GM20431 (cell line): Measurements from ENCODE around the gene SYNE3.

Experiments used
- in situ Hi-C: fragments of 300-500 bp; cut with MseI, MboI; formaldehyde crosslinking; loops from one replicate; pipeline ENCODE4 v1.15.0; 2020; ENCODE audit warnings: low sequenced_read_pairs; ENCODE audit not compliant: unreplicated experiment

The SYNE3 gene

DNA sequence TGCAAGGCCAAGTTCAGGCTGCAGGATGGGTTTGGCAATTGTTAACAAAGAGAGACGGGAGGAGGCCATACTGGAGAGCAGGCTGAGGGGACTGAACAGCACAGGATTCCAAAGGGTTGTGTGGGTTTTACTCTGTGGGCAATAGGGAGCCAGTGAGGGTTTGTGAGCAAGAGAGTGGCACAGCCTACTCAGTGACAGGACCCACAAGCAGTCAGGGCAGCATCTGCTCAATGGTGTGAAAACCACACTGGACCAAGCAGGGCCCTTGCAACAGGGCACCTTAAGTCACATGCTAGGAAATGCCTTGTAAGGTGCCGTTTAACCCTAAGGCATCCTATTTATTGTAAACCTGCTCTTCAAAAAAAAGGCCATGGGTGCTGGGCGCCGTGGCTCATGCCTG lies 22.0 kb downstream of the SYNE3 start:
- in situ Hi-C loops: no loop called here

DNA sequence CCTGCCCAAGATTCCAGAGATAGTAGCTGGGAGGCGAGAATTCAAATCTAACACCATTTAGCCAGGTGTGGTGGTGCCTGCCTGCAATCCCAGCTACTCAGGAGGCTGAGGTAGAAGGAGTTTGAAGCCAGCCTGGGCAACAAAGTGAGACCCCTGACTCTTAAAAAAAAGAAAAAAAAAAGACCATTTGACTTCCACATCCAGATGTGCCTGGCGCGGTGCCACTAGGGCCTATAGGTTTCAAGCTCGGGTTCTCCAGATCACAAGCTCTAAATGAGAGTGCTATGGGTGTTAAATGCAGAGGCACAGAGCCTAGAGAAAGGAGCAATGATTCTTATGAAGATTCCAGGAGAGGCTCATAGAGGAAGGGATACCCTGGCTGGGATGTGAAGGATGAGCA lies 22.5 kb downstream of the SYNE3 start:
- in situ Hi-C loops: no loop called here

DNA sequence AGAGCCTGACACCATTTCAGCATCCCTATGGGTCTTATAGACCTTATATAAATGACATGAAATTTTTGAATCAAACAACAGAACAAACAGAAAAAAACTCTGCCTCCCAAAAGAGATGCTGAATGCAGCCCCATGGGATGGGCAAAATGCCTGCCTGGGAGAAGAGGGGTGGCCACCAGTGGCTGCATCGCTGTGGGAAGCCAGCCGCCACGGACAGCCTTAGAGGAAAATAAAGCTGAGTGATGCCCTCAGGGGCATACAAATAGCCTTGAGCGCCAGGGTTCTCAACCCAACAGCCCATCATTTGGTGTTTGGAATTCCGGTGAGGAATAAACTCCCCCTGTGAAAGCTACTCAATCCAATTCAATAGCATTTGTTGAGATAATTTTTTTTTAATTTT lies 22.9 kb downstream of the SYNE3 start:
- in situ Hi-C loops: no loop called here

DNA sequence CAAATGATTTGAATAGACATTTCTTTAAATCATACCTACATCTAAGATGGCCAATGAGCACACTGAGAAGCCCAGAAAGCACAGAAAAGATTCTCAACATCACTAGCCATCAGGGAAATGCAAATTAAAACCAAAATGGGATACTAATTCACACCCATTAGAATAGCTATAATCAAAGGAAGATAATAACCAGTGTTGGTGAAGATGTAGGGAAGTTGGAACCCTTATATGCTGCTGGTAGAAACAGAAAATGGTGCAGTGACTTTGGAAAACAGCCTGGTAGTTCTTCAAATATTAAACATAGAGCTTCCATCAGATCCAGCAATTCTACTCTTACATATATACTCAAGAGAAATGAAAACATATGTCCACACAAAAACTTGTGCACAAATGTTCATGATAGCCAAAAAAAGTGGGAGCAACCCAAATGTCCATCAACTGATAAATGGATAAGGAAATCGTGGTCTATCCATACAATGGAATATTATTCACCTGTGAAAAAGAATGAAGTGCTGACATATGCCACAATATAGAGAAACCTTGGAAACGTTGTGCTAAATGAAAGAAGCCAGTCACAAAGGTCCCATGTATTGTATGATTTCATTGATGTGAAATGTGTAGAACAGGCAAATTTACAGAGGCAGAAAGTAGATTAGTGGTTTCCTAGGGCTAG lies 24.4 kb downstream of the SYNE3 start:
- in situ Hi-C loops: no loop called here

DNA sequence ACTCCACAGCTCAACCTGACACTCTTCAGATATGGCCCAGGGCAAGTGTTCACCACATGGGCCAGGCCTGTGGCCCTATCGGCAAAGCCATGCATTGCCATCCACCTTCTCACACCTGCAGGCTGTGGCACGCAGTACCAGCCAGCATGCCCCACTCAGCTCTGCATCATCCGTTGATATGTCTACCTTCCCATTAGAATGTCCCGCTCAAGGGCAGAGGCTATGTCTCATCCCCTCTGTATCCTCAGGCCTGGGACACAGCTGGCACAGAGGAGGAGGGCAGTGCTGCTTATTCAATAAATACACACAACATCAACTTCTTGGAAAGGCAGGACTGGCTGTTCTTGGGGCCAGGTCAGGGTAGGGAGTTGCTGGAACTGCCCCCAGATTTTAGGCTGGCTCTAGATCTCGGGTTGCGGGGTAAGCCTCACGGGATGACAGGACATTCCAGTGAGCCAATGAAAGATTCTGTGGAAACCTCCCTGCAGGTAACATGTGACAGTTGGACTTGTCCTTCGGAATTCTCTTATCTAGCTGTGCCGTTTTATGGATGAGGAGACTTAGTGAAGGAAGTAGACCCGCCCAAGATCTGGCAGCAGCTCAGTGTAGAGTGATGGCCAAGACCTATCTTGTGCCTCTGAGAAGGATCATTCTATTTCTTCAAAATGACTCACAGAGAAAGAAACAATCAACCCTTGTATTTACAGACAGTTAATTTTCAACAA lies 25.6 kb downstream of the SYNE3 start:
- in situ Hi-C loops: no loop called here

DNA sequence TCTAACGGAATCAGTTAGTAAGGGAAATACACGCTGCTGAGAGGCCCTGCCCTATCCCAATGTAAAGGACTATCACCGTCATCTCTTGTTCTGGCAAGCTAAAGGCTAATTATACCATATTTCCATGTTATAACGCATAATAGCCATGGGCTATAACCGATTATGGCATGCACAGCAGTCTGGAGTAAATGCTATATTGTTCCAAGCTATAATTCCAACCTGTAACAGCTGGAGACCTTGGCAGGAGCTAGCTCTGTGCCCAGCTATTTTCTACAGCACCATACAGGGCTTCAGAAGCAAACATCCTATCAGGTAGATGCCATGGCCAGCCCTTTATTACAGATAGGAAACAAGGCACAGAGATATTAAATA lies 26.3 kb downstream of the SYNE3 start:
- in situ Hi-C loops: no loop called here

DNA sequence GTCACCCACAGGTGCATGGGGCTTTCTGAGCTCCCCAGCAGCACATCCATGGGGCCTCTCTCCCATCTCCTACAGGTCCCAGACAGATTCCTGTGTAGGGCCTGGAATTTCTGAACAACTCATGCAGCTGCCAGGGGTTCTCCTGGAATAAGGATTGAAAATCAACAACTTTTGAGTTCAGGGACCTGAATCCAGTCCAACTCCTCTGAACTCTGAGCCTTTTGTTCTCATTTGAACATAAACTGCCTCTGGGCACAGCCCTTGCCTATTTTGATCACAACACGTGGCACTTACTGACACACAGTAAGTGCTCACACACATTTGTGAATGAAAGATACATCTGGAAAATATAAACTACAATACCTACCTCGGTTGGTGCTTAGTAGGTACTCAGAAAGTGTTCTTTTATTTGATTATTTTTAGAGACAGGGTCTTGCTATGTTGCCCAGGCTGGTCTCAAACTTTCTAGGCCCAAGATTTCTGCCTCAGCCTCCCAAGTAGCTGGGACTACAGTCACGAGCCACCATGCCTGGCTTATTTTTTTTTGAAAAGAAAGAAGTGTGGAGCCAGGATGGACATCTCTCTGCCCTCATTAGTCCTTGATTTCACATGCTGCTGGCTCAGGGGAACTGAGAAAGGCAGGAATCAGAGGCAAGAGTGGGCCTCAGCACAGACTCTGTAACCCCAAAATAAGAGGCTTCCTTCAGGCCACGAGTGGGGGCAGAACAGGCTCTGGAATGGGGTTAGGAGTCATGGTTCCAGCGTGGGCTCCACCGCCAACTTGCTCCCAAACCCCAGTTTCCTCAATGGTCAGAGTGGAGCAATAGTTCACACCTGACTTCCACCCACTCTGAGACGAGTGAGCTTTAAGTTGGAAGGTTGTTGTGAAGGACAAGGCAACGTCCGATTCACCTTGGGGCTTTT lies 27.0 kb downstream of the SYNE3 start:
- in situ Hi-C loops: no loop called here

DNA sequence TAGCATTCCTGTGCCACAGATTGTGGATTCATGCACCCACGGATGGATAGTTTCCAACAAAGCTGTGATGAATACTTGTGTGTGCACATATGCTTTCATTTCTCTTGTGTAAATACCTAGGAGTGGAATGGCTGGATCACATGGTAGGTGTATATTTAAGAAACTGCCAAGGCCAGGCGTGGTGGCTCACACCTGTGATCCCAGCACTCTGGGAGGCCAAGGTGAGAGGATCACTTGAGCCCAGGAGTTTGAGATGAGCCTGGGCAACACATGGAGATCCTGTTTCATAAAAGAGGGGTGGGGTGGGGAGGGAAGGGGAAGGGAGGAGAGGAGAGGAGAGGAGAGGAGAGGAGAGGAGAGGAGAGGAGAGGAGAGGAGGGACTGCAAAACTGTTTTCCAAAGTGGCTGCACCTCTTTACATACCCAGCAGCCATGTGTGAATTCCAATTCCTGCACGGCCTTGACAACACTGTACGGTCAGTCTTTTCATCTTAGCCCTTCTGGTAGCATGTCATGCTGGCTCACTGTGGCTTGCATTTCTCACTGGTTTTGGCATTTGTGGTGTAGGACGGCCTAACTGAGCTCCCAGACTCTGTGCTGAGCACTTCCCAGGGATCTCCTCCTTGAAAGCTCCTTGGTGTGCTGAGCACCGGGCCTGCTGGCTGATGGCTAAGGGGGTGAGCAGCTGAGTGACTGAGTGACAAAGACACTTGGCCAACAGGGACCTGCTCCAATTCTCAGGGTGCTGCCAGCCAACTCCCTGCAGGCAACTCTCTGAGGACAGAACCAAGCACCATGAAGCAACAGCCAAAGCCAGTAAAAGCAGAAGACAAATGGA lies 27.9 kb downstream of the SYNE3 start:
- in situ Hi-C loops: no loop called here

DNA sequence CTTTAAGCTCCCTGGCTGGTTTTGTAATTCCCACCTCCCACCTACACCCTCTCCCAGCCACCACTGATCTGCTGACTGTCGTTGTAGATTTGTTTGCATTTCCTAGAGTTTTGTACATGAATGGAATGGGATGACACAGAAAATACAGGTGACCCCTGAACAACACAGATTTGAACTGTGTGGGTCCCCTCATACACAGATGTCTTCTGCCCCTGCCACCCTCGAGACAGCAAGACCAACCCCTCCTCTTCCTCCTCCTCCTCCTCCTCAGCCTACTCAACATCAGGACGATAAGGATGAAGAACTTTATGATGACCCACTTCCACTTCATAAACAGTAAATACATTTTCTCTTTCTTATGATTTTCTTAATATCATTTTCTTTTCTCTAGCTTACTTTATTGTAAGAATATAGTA lies 28.8 kb downstream of the SYNE3 start:
- in situ Hi-C loops: no loop called here

DNA sequence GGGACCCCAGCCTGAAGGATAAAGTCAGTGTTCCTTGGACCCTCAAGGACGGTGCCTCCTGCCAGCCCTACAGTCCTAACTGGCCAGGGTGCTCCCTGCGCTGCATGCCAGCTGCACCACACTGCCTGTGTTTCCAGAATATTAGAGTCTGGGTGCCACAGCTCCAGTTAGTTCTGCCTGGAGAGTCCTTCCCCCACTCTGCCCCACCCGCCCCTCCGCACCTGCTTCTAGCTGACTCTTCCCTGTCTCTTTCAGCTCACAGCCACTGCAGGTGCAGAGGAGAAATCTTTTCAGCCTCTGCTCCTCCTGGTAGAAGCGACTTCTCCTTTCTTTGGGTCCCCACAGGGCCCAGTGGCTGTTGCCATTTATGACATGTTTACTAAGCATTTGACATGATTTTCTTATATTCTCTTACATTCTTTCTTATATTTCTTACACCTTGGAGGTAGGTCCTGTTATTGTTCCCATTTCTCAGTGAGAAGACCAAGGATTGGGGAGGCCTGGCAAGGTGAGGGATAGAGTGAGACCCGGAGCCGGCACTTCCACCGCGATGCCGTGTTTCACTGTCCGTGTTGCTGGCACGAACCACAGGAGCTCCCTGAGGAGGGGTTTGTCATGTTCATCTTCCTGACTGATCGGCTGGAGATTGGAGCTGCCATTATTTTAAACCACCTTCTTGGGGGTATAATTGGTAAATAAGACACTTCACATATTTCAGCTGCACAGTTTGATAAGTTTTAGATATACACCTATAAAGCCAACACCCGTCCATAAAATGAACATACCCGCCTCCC lies 29.4 kb downstream of the SYNE3 start:
- in situ Hi-C loops: no loop called here

DNA sequence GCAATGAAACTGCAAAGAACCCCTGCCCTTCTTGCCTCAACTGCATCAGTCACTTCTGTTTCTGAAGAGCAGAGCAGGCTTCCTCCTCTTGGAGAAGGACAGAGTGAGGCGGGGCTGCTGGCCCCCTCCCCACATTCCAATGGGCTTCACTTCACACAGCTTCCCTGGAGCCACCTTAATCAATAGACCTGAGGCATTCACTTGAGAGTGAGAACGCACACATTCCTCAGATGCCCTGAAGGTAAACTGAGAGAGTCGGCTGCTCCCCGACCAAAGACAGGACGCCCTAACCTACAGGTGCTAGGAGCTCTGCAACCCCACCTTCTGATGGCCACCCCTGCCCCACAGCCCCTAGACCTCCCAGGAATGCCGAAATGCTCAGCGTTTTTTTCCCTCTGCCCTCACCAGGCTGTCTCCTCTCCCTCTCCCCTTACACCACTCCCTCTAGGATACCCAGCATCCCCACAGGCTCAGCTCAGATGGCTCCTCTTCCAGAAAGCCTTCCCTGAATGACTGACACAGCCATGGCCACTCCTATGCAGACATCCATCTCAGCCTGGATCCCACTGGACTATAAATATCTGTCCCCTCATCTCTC lies 31.1 kb downstream of the SYNE3 start:
- in situ Hi-C loops: no loop called here

DNA sequence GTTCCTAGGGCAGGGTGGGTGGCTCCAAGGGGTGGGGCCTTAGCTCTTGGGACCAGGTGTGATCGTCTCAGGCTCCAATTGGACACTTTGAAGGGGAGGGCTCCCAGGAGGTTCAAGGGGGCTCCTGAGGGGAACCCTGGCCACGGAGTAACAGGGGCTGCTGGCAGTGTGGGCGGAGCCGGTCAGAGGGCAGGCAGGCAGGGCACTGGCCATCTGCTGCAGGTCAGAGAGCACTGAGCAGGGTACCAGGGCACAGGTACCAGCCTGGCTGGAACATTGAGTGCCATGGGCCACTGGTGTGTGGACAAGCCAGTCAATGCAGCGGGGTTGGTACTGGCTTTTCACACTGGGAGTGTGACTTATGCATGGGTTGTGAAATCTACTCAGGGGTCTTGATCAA lies 32.2 kb downstream of the SYNE3 start:
- in situ Hi-C loops: no loop called here

DNA sequence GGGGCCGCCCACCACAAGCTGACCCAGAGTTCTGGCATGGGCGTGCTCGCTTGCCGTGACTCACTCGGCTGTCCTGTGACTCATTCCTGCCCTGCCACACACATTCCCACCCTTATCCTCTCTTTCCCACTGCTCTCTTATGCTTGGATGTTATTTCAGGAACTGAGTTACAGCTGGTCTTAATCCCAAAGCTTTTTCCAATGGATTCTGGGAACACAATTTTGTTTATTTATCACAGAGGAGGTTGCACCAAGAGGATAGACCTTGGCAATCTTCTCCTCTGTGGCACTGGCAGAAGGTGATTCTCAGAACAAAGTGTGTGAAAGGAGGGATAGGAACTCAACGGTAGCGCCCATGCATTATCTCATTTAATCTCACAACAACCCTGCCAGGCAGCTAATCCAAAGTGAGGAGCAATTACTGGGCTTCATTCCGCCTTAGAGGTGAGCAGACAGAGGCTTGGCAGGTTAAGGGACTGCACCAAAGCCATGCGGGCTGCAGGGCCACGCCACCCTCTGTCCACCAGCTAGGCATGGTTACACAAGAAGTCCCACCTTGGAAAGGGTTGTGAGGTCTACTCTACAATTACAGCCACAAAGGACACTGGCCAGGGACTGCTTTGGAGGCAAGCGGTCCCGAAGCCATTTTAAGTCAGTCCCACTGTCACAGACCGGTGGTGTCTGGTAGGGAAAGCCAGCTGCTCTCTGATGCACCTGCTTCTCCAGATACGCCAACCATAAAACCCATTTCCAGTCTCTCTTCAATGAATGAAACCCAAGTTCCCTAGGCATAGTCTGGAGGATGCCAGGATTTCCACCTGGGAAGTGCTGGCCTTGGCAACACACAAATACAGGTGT lies 32.9 kb downstream of the SYNE3 start:
- in situ Hi-C loops: no loop called here

DNA sequence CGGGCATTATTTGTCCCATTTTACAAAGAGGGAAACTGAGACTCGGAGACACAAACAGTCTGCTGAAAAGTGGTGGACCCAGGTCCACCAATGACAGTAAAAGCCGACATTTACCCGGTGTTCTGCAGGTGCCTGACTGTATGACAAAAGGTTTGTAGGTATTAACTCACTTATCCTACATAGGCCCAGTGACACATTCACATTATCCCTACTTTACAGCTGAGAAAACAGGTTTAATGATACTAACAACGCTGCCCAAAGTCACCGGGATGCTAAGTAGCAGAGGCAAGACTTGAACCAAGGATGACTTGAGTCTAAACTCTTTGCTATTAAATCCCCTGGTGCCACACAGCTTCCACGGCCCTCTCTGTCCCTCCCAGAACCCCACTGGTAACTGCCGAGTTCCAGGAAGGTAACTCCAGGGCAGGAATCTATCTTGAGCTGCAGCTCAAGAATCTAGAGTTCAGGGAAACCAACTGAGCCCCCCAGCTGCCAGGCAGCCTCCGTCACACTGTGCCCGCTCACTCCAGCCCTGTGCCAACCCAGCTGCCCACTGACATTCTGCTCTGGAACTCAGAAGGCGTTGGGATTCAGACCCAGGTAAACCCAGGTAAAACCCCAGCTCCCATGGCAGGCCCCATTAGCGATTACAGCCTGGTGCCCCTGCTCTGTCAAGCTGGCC lies 33.7 kb downstream of the SYNE3 start:
- in situ Hi-C loops: no loop called here

DNA sequence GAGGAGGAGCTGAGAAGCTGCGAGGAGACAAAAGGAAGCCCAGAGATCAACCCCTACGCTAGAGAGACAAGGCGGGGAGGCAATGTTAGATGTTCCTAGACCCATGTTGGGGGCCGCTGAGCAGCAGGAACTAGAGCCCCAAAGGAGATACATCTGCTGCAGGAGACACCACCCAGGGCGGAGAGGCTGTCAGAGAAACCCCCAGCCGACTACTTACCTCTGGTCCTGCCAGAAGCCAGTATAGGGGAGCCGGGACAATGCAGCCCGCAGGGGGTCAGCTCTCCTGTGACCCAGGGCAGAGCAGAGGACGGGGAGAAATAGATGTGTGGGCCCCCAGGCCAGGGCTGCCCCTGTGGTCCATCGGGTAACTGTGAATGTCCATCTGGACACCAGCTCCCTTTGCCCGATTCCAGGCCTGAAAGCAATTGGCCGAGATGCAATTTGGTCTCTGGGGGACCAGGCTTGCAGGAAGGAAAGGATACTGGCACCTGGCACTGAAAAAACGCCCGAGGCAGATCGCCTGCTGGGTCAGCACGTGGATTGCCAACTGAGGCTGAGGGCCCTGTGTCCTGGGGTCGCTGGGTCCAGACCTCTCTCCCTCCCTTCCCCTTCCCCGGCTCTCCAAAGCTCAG lies 34.9 kb downstream of the SYNE3 start:
- in situ Hi-C loops: no loop called here

DNA sequence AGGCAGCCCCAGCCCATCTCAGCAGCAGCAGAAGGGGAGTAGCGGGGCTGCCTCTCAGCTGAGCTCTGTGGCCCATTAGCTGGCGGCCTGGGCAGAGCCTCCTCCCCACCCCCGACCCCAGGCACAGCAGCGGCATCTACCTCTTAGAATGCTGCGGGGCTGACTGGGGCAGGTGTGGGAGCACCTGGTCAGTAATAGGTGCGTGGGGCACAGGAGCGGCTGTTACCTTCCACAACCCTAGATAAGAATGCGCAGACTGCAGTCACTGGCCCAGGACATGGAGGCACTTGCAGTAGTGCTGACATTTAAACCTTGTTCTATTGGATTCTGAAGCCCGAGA lies 35.6 kb downstream of the SYNE3 start:
- in situ Hi-C loops: no loop called here
